Stimulated activated CD4-positive, alpha-beta T cell treated with anti-CD3 and anti-CD28 coated beads, TNF-alpha, amount 100 ng/mL, for 4 hours (primary cell): ENCODE measurements around the gene SOX6.

Experiments
- DNase-seq, 3 experiments: peaks; one replicate each; pipeline ENCODE4 v3.0.0-alpha.2; 2020; ENCODE audit warnings: low read depth in 3 of 3

The SOX6 gene

DNA sequence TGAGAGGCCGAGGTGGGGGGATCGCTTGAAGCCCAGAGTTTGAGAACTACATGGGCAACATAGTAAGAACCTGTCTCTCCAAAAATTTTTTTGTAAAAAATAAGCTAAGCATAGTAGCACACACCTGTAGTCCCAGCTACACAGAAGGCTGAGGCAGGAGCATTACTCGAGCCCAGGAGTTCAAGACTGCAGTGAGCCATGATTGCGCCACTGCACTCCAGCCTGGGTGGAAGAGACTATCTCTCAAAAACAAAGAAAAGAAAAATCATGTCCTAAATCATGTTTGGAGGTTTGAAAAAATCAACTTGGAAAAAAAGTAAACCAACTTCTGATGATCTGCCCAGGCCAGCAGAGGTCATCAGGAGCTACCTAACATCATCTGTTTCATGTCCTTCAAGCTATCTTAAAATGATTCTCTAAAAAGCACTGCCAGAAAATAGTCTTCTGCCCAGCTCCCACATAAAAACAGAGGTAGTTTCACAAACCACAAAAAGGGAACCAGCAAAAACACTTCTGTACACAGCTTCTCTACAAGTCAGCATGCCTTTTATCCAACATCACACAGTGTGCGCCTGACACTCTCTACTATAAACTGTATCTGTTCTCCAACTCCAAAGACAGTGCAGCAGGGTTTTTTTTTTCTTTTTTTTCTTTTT, 165.0 kb downstream of the SOX6 start:
- DNase-seq: no peak

DNA sequence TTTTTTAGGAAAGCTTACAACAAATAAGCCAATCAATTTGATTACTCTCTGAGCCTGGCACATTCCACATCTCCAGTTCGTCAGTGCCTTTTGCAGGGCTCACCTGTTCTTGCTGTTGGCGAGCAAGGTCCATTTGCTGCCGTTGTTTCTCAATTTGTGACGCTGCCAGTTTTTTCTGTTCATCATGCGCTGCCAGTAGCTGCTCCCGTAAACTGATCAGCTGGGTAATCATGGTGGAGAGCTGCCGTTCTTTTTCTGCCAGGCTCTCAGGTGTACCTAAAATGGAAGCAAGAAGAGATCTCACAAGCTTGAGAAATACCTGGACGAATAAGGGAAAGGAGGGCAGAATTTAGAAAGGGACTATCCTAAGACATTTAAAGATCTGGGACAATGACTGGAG, 169.7 kb downstream of the SOX6 start:
- no peak for DNase-seq

DNA sequence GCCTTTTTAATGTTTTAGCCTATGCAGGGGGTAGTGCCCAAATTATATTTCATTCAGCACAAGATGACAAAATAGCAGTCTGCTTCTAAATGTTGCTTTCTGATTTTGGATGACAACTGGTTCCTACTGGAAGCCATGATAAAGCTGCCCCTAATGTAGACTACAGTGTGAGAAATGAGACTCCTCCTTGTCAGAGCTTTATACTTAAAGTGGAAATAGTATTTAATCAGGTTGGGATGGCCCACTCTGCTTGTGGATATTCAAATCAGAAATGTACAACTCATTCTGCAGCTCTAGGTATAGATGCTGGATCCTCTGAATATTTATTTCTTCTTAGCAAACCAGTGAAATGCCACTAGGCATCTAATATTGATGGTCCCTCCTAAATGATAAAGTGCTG, 171.3 kb downstream of the SOX6 start:
- no peak for DNase-seq

DNA sequence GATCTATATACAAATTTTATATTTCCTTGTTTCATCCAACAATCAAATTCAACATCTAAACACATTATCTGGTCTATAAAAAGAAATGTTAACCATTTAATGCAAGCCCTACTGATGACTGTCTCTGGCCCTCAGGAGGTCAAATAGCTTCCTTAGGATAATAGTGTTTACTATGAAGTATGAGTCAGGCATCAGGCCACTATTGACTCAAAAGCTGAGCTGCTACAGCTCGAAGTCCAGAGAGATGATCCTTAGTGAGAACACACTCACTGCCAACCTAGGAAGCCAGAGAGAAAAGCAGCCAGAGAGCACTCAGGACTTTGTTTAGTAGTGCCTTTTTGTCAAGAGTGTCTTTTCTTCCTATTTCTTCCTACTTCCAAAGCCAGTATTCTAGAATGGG, 171.8 kb downstream of the SOX6 start:
- no peak for DNase-seq

DNA sequence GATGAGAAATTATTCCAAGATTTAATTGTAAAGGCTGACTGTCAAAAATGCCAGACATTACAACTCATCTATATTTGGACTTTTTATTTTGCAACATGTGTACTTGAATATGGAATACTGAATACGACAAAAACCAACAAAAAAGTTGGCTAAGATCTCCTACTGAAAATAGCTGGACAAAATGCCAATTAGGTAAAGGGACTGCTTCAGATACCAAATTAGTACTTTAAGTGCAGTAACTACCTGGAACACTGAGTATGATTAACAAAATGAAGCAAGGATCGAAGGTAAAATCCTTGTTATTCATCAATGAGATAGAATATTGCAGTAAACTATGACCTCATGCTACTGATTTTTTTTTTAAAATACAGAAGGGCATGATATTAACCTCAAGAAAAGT, 173.8 kb downstream of the SOX6 start:
- DNase-seq: no peak

DNA sequence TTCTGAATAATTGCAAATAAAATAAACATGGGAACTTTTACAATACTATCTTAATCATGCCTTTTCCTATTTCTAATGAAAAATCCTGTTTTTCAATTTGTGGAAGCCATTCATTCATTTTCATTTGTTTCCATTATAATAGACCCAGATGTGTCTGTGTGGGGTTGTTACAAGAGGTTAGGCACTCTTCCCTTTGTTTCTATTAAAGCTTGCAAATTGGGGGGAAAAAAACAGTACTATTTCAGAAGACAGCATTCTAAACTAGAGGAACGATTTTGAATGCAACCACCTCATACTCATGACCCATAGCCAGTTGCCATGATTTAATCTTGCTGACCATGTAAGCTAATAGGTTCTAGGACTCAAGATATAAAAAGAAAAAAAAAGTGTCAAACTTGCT, 175.5 kb downstream of the SOX6 start:
- DNase-seq: no peak

DNA sequence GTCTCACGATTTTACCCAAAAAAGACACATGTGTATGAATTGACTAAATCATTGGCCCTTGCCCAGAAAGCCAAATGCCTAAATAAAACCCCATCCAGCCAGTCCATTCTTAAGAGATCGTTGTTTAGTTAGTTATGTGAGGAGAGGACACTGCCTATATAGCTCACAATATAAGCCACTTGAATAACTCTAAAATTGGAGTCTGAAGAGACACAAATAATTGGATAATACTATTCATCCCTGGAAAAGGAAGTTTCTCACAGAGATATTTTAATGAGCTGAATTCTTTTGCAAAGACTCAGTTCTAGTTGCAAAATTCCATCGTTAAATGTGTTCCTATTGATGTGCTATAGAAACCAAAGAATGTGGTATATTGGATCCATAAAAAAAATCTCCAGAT, 176.7 kb downstream of the SOX6 start:
- no peak for DNase-seq

DNA sequence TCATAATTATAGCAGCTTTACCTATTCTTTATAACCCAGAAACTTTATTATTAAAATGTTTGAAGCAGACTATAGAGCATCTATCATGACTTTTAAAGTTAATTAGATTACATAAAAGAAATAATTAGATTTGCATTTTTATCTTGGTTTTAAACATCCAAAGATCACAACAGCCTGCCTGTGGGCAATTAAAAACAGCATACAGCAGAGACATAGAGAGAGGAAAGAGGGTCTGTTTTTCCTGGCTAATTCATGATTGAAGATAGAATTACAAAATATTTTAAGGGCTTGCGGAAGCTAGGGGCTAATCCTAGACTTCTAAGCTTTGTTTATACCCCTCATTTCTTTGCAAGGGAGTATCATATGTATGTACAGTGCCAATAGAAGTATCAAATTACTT, 178.1 kb downstream of the SOX6 start:
- no peak for DNase-seq

DNA sequence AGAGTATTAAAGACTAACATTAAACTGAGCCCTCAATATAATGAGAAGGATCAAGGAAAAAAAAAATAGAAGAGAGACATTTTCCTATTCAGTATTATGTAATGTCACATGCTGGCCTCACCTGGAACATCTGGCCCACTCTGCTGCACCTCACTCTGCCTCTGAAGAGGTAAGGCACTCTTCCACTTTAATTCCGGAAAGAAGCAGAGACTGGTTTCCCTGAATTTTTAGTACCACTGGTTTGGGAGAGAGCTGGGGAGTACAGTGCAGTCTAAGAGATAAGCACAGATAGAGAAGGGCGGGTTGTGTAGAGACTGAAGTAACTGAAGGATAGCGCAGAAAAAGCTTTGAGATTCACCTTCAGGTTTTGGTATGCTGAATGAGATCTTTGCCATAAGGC, 178.7 kb downstream of the SOX6 start:
- no peak for DNase-seq

DNA sequence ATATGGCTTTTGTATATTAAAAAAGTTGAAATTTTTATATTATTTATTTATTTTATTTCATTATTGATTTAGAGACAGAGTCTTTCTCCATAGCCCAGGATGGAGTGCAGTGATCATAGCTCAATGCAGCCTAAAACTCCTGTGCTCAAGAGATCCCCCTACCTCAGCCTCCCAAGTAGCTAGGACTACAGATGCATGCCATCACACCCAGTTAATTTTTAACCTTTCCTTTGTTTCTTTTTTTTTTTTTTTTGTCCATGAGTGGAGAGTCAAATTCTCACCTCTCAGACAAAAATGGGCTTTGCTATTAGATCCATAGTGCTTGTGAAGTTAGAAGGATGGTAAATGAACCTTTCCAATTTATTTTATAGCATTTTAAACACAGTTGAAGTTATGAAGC, 182.5 kb downstream of the SOX6 start:
- no peak for DNase-seq

DNA sequence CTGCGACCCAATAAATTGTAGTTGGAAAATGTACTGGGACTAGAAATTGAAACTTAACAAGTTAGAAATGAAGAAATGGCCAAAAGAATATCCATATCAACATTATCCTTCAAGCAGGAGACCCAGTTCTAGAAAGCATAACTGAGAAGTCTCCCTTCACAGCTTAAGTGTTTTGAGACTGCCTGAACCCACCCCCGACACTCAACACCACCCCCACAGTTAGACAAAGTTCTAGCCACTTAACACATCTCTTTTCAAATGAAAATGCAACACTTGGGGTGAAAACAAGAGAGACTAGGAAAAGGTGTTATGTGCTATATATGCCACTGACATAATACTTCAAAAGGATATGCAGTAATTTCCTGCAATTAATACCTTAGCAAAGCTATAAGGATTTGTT, 184.5 kb downstream of the SOX6 start:
- no peak for DNase-seq

DNA sequence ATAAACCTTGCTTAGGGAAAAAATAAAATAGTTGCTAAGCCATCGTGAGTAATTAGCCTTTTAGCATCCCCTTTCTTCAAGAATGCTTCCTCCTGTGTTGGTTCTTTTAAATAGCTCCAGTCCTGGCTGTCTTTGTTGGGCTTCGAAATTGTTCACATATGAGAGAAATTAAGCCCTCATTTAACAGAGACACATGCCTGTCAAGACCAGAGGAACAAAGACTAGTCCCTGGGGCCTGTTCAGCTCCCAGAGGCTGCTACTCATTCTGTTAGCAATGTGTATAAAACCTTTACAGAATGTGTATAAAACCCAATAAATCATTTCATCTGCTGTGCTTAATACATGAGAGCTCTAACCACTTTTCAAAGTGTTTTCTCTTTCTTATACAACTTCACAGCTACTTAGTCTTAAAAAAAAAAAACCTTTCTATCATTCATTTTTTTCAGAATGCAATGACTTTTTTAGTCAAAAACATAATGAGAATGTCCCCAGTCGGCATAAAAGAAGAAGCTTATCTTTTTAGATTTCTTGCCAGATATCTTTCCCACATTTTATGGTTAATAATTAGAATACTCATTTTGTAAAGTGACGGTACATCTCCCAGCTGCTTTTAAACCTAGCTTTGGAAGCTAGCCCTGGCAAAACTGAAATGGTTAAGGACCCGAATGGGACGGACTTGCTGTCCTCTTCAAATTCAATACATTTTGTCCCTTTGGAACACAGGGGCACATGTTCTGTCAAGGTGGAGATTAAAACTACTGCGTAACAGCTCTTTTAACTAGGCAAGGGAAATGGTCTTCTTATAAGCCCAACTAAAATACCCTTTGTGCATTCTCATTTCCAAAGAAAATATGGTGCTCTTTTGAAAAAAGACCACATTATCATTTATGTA, 186.1 kb downstream of the SOX6 start:
- no peak for DNase-seq

DNA sequence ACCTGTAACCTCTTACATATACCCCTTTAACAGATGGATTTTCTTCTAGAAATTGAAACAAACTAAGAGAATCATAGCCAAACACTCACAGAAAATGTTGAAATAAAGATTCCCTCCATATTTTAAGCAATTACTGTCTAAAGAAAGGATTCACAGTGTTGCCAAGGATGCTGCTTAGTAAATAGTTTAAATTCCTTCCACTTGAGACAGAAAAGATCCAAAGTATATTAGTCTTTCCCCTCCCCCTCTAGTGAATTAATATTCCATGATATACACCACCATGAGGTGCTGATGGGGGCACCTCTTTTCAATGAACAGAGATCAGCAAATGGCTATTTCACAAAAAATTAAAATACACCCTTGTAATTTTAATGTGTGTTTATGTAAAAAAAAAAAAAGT, 186.8 kb downstream of the SOX6 start:
- DNase-seq: no peak

DNA sequence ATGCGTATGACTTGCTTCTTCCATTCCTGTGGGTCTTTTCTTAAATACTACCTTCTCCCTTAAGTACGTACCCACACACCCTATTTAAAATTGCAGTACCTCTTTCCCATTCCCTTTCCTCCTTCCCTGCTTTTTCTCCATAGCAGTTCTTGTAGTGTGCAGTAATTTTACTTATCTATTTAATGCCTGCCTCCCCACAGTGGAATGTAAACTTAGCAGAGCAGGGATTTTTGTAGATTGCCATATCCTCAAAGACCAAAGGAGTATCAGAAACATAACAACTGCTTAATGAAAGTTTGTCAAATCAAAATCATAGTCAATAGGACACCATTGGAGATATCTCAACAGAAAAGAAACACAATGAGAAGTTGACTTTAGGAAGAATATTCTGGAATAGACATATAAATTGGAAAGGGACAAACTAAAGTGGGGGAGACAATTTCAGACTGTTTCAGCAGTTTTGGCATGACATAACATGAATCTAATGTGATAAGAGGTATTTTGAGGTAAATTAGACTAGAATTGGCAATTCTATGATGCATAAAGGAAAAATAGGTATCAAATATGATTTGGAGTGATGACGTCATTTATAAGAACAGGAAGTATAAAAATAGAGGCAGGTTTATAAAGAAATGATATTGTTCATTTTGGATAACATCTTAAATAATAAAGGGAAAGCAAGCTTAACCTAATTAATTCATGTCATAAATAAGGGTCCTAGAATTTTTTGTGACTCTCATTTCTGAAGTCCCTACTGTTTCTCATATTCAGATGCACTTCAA, 188.4 kb downstream of the SOX6 start:
- no peak for DNase-seq

DNA sequence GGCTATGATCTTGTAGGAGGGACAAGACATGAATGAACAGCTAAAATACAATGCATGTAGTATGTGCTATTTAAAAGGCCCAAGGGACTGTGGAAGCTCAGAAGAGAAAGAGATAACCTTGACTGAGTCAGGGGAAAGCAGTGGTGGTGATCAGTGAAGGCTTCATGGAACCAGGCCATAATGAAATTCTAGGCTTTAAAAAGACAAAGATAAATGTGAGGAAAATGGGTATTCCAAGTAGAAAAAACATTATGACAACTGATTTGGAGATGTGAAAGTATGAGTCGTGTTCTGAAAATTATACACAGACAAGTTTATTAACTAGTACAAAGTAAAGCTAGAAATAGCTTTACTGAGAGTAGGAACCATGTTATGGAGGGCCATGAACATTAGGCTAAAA, 189.8 kb downstream of the SOX6 start:
- no peak for DNase-seq

DNA sequence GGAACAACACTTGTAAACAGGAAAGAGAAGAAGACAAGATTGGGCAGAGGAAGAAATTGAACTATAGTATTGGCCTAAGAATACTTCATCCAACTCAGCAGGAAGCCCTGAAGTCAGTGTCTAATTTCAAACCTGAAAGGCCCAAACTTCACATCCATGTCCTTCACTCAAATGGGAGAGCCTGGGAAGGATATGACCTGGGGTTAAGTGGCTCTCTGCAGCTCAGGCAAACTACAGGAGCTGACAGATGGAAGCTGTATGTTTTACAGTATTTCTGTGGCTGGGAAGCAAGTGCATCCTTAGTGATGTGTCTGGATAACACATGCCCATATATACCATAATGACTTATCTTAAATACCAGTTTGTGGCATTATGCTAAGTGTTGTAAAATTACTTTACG, 196.2 kb downstream of the SOX6 start:
- DNase-seq: no peak

DNA sequence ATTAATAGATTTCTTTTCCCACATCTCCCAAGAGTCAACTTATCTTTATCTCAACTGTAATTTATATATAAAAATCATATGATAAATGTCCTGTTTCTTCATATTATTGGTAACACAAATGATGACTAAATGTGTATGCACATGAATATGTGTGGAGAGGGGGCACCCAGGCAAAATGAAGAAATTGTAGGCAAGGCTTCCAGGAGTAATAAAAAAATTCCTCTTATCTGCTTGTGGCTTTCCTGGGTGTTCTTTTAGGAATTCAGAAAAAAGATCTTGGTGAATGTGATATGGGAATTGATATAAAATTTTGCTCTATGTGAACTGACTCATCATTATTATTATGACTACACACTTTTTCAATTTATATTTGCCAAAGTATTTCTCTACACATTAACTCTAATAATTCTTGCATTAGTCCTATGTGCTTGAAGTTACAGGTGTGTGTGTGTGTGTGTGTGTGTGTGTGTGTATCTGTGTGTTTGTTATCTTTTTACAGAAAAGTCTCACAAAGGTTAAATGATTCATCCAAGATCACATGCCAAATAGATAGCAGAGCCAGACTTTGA, 197.8 kb downstream of the SOX6 start:
- no peak for DNase-seq

DNA sequence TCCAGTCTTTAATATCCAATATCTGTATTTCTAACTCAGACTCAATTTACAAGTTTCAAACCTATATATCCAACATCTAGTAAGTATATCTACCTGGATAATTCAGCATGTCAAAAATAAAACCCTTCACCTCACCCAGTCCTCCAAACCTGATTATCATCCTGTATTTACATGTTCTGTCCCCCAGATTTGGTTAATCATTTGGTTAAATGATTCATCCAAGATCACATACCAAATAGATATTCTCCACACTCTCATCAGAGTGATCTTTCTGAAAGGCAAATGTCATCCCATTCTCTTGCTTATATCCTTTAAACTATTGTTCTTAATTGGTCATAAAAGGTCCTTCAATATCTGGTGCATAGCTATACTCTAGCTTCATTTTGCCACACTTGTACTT, 199.0 kb downstream of the SOX6 start:
- no peak for DNase-seq

DNA sequence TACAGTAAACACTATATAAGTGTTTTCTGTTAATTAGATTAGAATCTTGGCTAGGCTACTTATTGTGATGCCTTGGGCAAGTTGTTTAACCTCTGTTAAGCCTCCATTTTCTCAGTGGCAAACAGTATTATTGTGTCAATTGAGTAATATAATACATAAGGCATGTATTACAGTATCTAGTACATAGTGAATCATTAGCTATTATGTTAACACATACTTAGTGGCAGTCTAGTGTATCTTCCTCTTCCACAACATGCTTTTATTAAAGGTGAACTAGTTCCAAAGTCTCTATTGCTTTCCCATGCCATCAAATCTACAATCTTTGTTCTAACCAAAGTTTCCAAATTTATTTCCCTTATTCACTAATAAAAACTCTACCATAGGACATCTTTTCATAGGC, 200.9 kb downstream of the SOX6 start:
- no peak for DNase-seq

DNA sequence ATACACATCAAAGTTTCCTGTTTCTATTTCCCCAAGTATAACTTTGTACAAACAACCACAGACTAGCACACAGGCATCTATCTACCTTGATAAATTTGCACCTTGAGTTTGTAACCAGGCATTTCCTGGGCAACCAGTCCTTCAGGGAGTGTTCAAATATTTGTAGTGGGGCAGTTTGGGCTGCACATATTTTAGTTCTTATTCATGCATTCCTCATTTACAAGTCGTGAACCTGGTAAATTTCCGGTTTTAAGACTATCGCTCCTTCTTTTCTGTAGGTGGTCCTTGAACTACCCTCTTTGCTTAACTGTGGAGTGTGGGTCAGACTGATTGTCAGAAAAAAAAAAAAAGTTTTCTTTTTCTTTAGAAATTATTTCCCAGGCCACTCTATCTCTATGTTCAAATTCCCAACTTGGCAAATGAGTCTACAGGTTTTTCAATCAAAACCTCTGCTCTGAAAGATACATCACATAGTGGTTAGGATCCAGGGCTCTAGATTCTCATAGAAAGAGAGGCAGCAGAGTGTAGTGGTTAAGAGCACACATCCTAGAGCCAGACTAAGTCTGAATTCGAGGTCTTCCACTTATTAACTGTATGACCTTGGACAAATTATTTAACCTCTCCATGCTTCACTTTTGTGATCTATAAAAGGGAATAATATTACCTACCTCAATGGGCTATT, 201.5 kb downstream of the SOX6 start:
- no peak for DNase-seq

DNA sequence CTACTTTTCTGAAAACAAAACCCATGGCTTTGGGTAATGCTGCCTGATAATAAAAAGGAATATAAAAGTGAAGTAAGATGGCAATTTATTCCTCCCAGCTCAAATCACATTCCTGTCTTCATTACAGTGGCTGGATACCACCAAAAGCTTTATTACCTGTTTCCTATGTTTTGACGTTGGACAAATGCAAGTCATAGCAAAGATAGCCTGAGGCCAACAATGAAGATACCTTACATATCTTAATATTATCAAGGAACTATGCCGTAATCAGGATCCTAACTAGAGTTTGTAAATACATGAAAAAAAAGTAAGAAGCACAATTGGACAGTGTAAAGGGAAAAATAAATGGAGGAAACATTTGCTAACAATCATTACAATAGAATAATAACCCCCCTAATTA, 202.4 kb downstream of the SOX6 start:
- DNase-seq: no peak

DNA sequence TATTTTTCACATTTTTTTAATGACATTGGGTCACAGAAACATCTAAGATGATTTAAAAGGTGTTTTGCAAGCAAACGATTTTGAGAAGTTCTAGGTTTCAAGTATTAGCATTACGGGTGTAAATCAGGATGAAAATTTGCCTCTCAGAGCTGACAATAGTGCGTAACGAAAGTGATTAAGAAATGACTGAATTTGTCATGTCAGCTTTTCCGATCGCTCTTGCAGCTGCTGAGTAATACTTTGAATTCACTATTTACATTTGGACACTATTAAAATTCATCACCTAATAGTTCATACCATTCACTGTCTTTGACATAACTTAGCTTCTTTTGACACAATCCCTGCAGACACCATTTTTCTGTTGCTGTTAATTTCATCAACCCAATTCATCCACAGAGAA, 205.2 kb downstream of the SOX6 start:
- DNase-seq: no peak
